Pancreas (tissue), 10 donors: ENCODE measurements around the gene TMEM108. TPM values are rescaled to one million over a fixed set of nuclear protein-coding genes. Genes with fewer than 3 reads are reported as not detected.

ENCODE experiments used
- ATAC-seq, 4 donors: fragments of 200-7000 bp; cut with Tn5 transposase; one replicate each; pipeline versions ENCODE4 v1.8.0 to v1.9.1; 2020; ENCODE audit warnings: mild to moderate bottlenecking in 4 of 4, moderate library complexity in 4 of 4
- DNase-seq, 6 donors: peaks; one replicate each; pipeline ENCODE4 v3.0.0-alpha.2; 2020
- FAIRE-seq: peaks from 2 replicates; lab custom pipeline; 2012; peaks lifted over from hg19 to GRCh38; lab: Jason Lieb, UNC
- H3K27ac ChIP-seq, 4 donors: fragments of 200-600 bp; sonication (generic); 1 replicate in 3 of 4; 2 replicates in 1 of 4; pipeline versions ENCODE4 v1.5.0 to v1.8.0; 2020
- H3K27me3 ChIP-seq, 4 donors: fragments of 200-600 bp; one replicate each; pipeline ENCODE4 v1.8.0; 2021
- H3K36me3 ChIP-seq, 3 donors: fragments of 200-600 bp; sonication (generic) in 1 of 3; one replicate each; pipeline versions ENCODE4 v1.5.0 to v1.8.0; 2020 to 2021
- H3K4me1 ChIP-seq, 3 donors: fragments of 200-600 bp; one replicate each; pipeline ENCODE4 v1.8.0; 2021
- H3K4me3 ChIP-seq, 4 donors: fragments of 200-600 bp; sonication (generic) in 2 of 4; one replicate each; pipeline versions ENCODE4 v1.5.0 to v1.8.0; 2020 to 2021
- H3K9me3 ChIP-seq, 4 donors: fragments of 200-600 bp; one replicate each; pipeline ENCODE4 v1.8.0; 2021
- CTCF ChIP-seq, 4 donors: fragments of 200-600 bp; sonication (generic) in 3 of 4; IDR thresholded peaks; one replicate each; pipeline versions ENCODE4 v1.5.0 to v1.8.0; 2021; ENCODE audit warnings: antibody characterized with exemption in 4 of 4
- WGBS, 2 donors: extraction: QIAGEN DNeasy Blood & Tissue Kit; methylation state at CpG; one replicate each; pipeline ENCODE4 v1.1.7; 2013; 5-methylcytosine and 5-hydroxymethylcytosine counted together
- intact Hi-C, 3 donors: fragments of 100-400 bp; cut with DNase I; formaldehyde crosslinking; loops; one replicate each; pipeline versions ENCODE4 v1.11.1 to v1.14.2; 2022
- polyA plus RNA-seq, 2 donors: library from polyadenylated mRNA; stranded (reverse); fragments of 200-250 nt; gene quantifications; one replicate each; pipeline ENCODE4 v1.2.3, GENCODE V29; 2013
- total RNA-seq, 6 donors: library from RNA; stranded (reverse); fragmentation: NEBNext Ultra II Directional in 4 of 6; extraction: Animal tissue kit (Norgen Biotek cat#: 25700) in 4 of 6; gene quantifications; one replicate each; pipeline versions ENCODE4 v1.2.1 to v1.2.4, GENCODE V29; 2021 to 2023
- donor health status: healthy with polysubstance abuse.
- donor health status: DM: no; HTN: no; CAD: no; lungs with moderate emphysema.
- donor health status: DM: no; HTN: no; CAD: no.
- donor health status: control.
- donor health status: control.
- donor health status: Bipolar disorder and iron deficiency.
- donor health status: DM: yes; HTN: yes; CAD: no.
- donor health status: DM: no; HTN: no; CAD: no.
- donor health status: DM: no; HTN: no; CAD: no.
- donor health status: DM: yes; HTN: yes; CAD: no.

Gene TMEM108
- total and polyA plus RNA-seq, 8 donors: 0.23 to 2.1 (median 0.52) TPM

- H3K36me3 ChIP-seq: no peaks in the 10 kb centered on the region
- no peaks in the 10 kb centered on the region for H3K27me3 ChIP-seq
- H3K9me3 ChIP-seq: no peaks in the 10 kb centered on the region
- H3K27ac ChIP-seq: no peak overlapping the region
- no peak for TF ChIP-seq CTCF (IDR thresholded peaks at IDR 0.05)
- no peak for FAIRE-seq
- ATAC-seq: no peak
- intact Hi-C loops: no loop called here
- peaks cover 0 to 17% (median 0%) of the 10 kb centered on the region in 3 donors for H3K4me1 ChIP-seq
- H3K4me3 ChIP-seq: no peak overlapping the region
- 82 to 90% methylated on average over 2 of the region's 2 CpGs for WGBS, 2 donors
- DNase-seq: no peak
Measured at GRCh38 chr3:133445108-133445507, 406.9 kb downstream of the TMEM108 start.
